ENCODE results near the gene ERBB4.

GRCh38 chr2:212337036-212337435 is 201.6 kb downstream of the ERBB4 start:
- no peak for TF ChIP-seq CTCF (IDR thresholded peaks at IDR 0.05)
- TF ChIP-seq POLR2A (IDR thresholded peaks at IDR 0.05): no peak

Data from esophagus squamous epithelium (tissue), 4 donors.